Measurements from ENCODE around the gene PTPRT. TPM values are rescaled to one million over a fixed set of nuclear protein-coding genes. Genes with fewer than 3 reads are reported as not detected.

The PTPRT gene
- polyA plus RNA-seq, 3 donors, result not detected

DNA sequence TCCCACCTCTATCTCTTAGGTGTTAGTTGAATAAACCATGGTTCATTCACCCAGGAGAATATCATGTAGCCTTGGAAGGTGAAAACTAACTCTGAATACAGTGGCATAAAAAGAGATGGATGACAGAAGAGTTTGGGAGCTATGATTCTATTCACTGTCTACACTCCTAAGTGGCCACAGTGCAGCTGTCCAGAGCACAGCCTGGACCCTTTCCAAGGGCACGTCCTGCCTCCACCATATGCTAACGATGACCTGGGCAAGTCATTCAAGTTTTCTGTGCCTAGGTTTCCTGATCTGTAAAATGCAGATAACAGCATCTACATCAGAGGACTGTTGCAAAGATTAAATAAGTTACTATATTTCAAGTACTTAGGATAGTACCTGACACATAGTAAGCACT lies 314.1 kb downstream of the PTPRT start:
- Mint-ChIP-seq H3K4me3 (no peak overlapping the region), H3K27ac (no peak overlapping the region), H3K36me3 (no peaks in the 10 kb centered on the region), H3K27me3 (ENCODE audit: low read depth in 3 of 3) (peaks cover 0 to 4% (median 1%) of the 10 kb centered on the region in 3 donors), H3K4me1 (no peaks in the 10 kb centered on the region), H3K9me3 (peaks cover 0 to 7% (median 2%) of the 10 kb centered on the region in 7 donors)
- H3K4me3 ChIP-seq (replicated peaks in 1 of 3; ENCODE audit: low read depth in 2 of 3, low read length in 3 of 3), result no peak overlapping the region
- WGBS (ENCODE audit: insufficient coverage), result 87% methylated on average over 2 of the region's 2 CpGs
- TF ChIP-seq, protein P1, sequence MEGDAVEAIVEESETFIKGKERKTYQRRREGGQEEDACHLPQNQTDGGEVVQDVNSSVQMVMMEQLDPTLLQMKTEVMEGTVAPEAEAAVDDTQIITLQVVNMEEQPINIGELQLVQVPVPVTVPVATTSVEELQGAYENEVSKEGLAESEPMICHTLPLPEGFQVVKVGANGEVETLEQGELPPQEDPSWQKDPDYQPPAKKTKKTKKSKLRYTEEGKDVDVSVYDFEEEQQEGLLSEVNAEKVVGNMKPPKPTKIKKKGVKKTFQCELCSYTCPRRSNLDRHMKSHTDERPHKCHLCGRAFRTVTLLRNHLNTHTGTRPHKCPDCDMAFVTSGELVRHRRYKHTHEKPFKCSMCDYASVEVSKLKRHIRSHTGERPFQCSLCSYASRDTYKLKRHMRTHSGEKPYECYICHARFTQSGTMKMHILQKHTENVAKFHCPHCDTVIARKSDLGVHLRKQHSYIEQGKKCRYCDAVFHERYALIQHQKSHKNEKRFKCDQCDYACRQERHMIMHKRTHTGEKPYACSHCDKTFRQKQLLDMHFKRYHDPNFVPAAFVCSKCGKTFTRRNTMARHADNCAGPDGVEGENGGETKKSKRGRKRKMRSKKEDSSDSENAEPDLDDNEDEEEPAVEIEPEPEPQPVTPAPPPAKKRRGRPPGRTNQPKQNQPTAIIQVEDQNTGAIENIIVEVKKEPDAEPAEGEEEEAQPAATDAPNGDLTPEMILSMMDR (IDR thresholded peaks at IDR 0.05), result no peak
- no peaks in the 10 kb centered on the region for H3K36me3 ChIP-seq (replicated peaks in 1 of 2; ENCODE audit: control insufficient read depth in 1 of 2, insufficient read depth in 2 of 2, low read length in 2 of 2)
- H3K27me3 ChIP-seq (ENCODE audit: control insufficient read depth in 2 of 2, insufficient read depth in 2 of 2, low read length in 2 of 2), result no peaks in the 10 kb centered on the region
- H3K27ac ChIP-seq (ENCODE audit: low read depth in 1 of 2, low read length in 2 of 2), result no peak overlapping the region
- DNase-seq, result no peak
- H4K20me1 ChIP-seq (ENCODE audit: insufficient read depth, low read length), result no peaks in the 10 kb centered on the region
- no peaks in the 10 kb centered on the region for H3K9me3 ChIP-seq (replicated peaks in 1 of 2; ENCODE audit: control insufficient read depth in 1 of 2, insufficient read depth in 1 of 2, low read length in 2 of 2)
- H3K79me2 ChIP-seq (ENCODE audit: insufficient read depth, low read length), result no peaks in the 10 kb centered on the region
- intact Hi-C loops (cut with micrococcal nuclease), result no loop called here
- no peak overlapping the region for H2AFZ ChIP-seq (ENCODE audit: insufficient read depth, low read depth, low read length, poor library complexity, severe bottlenecking)
- H3K9ac ChIP-seq (ENCODE audit: insufficient read depth, low read length, poor library complexity, severe bottlenecking), result no peak overlapping the region
- H3K4me2 ChIP-seq (replicated peaks; ENCODE audit: extremely low read depth, low read length, poor library complexity, severe bottlenecking), result no peak overlapping the region
- no peaks in the 10 kb centered on the region for H3K4me1 ChIP-seq (ENCODE audit: control insufficient read depth in 1 of 2, insufficient read depth in 2 of 2, low read length in 2 of 2)

GRCh38 chr20:42873259-42873658 lies 316.4 kb downstream of the PTPRT start:
- Mint-ChIP-seq H3K4me1 (no peaks in the 10 kb centered on the region), H3K27me3 (ENCODE audit: low read depth in 3 of 3) (peaks cover 0 to 4% (median 1%) of the 10 kb centered on the region in 3 donors), H3K9me3 (peaks cover 0 to 7% (median 0%) of the 10 kb centered on the region in 7 donors), H3K4me3 (no peak overlapping the region), H3K36me3 (no peaks in the 10 kb centered on the region), H3K27ac (no peak overlapping the region)
- Histone ChIP-seq H3K79me2 (ENCODE audit: insufficient read depth, low read length) (no peaks in the 10 kb centered on the region), H2AFZ (ENCODE audit: insufficient read depth, low read depth, low read length, poor library complexity, severe bottlenecking) (no peak overlapping the region), H4K20me1 (ENCODE audit: insufficient read depth, low read length) (no peaks in the 10 kb centered on the region), H3K27ac (ENCODE audit: low read depth in 1 of 2, low read length in 2 of 2) (no peak overlapping the region), H3K36me3 (replicated peaks in 1 of 2; ENCODE audit: control insufficient read depth in 1 of 2, insufficient read depth in 2 of 2, low read length in 2 of 2) (no peaks in the 10 kb centered on the region), H3K4me3 (replicated peaks in 1 of 3; ENCODE audit: low read depth in 2 of 3, low read length in 3 of 3) (no peak overlapping the region), H3K4me1 (ENCODE audit: control insufficient read depth in 1 of 2, insufficient read depth in 2 of 2, low read length in 2 of 2) (no peaks in the 10 kb centered on the region), H3K9ac (ENCODE audit: insufficient read depth, low read length, poor library complexity, severe bottlenecking) (no peak overlapping the region), H3K9me3 (replicated peaks in 1 of 2; ENCODE audit: control insufficient read depth in 1 of 2, insufficient read depth in 1 of 2, low read length in 2 of 2) (peaks cover 0 to 5% of the 10 kb centered on the region in 2 donors), H3K27me3 (ENCODE audit: control insufficient read depth in 2 of 2, insufficient read depth in 2 of 2, low read length in 2 of 2) (no peaks in the 10 kb centered on the region), H3K4me2 (replicated peaks; ENCODE audit: extremely low read depth, low read length, poor library complexity, severe bottlenecking) (no peak overlapping the region)
- intact Hi-C loops (cut with micrococcal nuclease), result no loop called here
- TF ChIP-seq, protein P1 (IDR thresholded peaks at IDR 0.05), result no peak
- no peak for DNase-seq
- no CpG with 5 or more reads among the region's 3 CpGs for WGBS (ENCODE audit: insufficient coverage)

All from CD14-positive monocyte (primary cell).